ENCODE results near the gene ETV6.
A peak's percentile ranks its signal among the peaks of the same experiment; 100 is the strongest.

Gene ETV6

DNA sequence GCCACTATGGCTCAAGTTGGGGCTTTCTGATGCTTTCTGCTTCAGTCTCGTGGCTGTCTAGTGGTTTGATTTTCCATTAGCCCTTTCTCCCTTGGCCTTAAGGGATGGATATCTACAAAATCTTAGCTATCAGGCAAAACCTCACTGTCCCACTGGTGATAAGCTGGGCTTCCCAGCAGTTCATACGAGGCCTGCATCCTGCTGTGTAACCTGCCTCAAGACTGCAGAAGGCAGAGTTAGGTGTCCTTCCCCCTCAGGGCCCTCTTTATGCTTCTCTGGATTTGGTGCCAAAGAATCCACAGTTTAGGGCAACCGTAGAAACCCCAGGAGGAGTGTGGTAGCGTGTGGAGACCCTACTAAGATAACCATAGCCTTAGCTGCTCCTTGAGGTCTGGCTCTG lies 38.9 kb downstream of the ETV6 start:
- Histone ChIP-seq H3K4me3 (ENCODE audit: low read depth in 1 of 2, low read length in 1 of 2) (no peak overlapping the region), H3K27ac (peak overlapping the region; percentile 31), H3K27me3 (no peaks in the 10 kb centered on the region), H3K4me1 (ENCODE audit: control insufficient read depth in 1 of 2, insufficient read depth in 1 of 2, low read depth in 1 of 2, low read length in 1 of 2) (peaks cover 30 to 47% of the 10 kb centered on the region in 2 experiments), H3K9me3 (no peaks in the 10 kb centered on the region), H3K36me3 (no peaks in the 10 kb centered on the region)
- TF ChIP-seq, protein P1, sequence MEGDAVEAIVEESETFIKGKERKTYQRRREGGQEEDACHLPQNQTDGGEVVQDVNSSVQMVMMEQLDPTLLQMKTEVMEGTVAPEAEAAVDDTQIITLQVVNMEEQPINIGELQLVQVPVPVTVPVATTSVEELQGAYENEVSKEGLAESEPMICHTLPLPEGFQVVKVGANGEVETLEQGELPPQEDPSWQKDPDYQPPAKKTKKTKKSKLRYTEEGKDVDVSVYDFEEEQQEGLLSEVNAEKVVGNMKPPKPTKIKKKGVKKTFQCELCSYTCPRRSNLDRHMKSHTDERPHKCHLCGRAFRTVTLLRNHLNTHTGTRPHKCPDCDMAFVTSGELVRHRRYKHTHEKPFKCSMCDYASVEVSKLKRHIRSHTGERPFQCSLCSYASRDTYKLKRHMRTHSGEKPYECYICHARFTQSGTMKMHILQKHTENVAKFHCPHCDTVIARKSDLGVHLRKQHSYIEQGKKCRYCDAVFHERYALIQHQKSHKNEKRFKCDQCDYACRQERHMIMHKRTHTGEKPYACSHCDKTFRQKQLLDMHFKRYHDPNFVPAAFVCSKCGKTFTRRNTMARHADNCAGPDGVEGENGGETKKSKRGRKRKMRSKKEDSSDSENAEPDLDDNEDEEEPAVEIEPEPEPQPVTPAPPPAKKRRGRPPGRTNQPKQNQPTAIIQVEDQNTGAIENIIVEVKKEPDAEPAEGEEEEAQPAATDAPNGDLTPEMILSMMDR (IDR thresholded peaks at IDR 0.05): no peak

DNA sequence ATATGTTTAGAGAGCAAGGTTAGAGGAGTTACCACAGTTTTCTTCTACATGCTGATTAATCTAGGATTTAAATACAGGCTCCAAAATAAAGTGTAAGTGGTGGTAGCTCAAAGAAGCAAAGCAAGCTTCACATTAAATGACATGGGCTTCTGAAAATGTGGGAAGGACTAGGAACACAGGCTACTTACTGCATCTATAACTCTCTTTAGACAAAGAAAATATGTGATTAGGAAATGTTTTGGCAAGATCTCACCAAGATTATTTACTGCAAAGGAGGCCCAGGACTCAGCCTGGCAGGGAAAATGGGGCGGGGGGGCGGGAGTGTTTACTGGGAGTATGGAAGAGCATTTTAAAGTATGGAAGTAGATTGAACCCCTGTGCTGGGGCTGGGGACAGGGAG lies 39.4 kb downstream of the ETV6 start:
- H3K4me1 ChIP-seq (ENCODE audit: control insufficient read depth in 1 of 2, insufficient read depth in 1 of 2, low read depth in 1 of 2, low read length in 1 of 2): peaks cover 26 to 43% of the 10 kb centered on the region in 2 experiments
- peak overlapping the region; percentile 31 for H3K27ac ChIP-seq

DNA sequence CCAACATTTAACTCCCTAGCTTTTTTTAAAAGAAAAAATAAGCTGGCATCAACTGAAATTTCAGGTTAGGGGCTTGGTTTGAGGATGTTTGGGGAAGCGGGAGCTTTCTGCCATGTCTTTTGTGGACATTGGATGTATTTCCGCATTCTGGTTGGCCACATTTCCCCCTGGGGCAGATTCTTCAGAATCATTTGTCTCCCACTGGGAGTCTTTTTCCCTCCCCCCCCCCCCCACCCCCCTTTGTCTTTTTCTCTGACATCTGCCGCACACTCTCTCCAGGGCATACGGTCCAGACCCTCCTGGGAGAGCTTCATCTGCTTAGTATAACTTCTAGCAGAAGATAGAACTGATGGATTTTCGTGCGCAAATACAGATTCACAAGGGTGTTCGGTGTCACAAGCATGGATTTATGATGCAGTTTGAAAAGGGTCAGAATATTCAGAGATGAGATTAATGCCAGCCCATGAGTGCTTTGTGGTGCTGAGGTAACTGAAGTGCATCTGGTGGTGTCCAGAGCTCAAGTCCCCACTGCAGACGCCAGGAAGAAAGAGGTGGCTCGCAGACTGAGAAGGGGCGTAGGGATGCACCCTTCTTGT lies 40.2 kb downstream of the ETV6 start:
- Histone ChIP-seq H3K4me1 (ENCODE audit: control insufficient read depth in 1 of 2, insufficient read depth in 1 of 2, low read depth in 1 of 2, low read length in 1 of 2) (peaks cover 17 to 34% of the 10 kb centered on the region in 2 experiments), H3K4me3 (ENCODE audit: low read depth in 1 of 2, low read length in 1 of 2) (no peak overlapping the region), H3K27me3 (no peaks in the 10 kb centered on the region), H3K27ac (no peak overlapping the region), H3K9me3 (no peaks in the 10 kb centered on the region), H3K36me3 (no peaks in the 10 kb centered on the region)
- TF ChIP-seq, protein P1 (IDR thresholded peaks at IDR 0.05): no peak

More for the DNA sequence above, 39.4 kb downstream of the ETV6 start:
- TF ChIP-seq, protein P1 (IDR thresholded peaks at IDR 0.05): no peak
- no peaks in the 10 kb centered on the region for H3K27me3 ChIP-seq
- no peaks in the 10 kb centered on the region for H3K36me3 ChIP-seq
- no peak overlapping the region for H3K4me3 ChIP-seq (ENCODE audit: low read depth in 1 of 2, low read length in 1 of 2)
- no peaks in the 10 kb centered on the region for H3K9me3 ChIP-seq

DNA sequence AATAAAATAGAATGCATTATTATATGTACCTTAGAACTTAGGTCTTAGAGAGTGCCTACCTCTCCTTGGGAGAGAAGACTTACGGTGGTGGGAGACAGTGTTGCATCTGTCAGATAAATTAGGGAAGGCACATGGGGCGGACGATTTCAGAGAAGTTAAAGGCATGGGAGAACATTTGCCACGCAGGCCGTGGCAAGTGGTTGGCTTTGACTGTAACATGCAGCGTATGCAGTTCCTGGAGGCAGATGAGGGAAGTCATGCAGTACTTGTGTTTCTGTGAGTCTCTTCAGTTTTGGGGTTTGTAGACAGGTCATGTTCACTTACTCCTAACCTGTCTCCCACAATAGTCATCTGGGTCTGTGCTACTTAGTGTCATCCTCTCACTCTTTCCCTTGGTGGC lies 43.6 kb downstream of the ETV6 start:
- TF ChIP-seq, protein P1 (IDR thresholded peaks at IDR 0.05): no peak
- no peaks in the 10 kb centered on the region for H3K27me3 ChIP-seq
- H3K4me1 ChIP-seq (ENCODE audit: control insufficient read depth in 1 of 2, insufficient read depth in 1 of 2, low read depth in 1 of 2, low read length in 1 of 2): peaks cover 0 to 7% of the 10 kb centered on the region in 2 experiments
- H3K4me3 ChIP-seq (ENCODE audit: low read depth in 1 of 2, low read length in 1 of 2): no peak overlapping the region
- no peaks in the 10 kb centered on the region for H3K9me3 ChIP-seq
- no peaks in the 10 kb centered on the region for H3K36me3 ChIP-seq
- no peak overlapping the region for H3K27ac ChIP-seq

DNA sequence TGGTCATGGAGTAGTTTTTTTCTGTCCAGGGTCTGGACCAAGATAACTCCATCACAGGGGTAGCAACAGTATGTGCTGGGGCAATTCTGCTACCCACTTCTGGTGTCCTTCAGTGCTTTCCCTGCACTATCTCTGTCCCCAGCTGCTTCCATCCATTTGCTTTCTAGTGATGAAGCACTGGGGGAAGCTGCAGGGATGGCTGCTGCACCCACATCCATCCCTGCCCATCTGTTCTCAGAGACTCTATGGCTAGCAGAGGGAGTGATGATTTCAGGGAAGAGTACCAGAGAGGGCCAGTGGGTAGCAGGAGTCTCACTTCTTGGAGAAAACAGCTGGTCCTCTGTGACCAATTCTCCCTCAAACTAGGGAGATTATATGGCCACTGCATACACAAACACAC lies 44.1 kb downstream of the ETV6 start:
- TF ChIP-seq, protein P1 (IDR thresholded peaks at IDR 0.05): no peak
- Histone ChIP-seq H3K36me3 (no peaks in the 10 kb centered on the region), H3K27ac (no peak overlapping the region), H3K4me1 (ENCODE audit: control insufficient read depth in 1 of 2, insufficient read depth in 1 of 2, low read depth in 1 of 2, low read length in 1 of 2) (peaks cover 0 to 6% of the 10 kb centered on the region in 2 experiments), H3K27me3 (no peaks in the 10 kb centered on the region), H3K9me3 (no peaks in the 10 kb centered on the region), H3K4me3 (ENCODE audit: low read depth in 1 of 2, low read length in 1 of 2) (no peak overlapping the region)
